Mucosa of stomach (tissue), 1 donor: ENCODE data around the gene OCEL1.
"Not testable (repeated sequence)": the region's sequence is repeated elsewhere in the genome, so short reads cannot be mapped to it uniquely, and the experiment has no call there.

ENCODE experiments used
- H3K27me3 ChIP-seq: one replicate; pipeline ENCODE4 v1.7.0; 2013; ENCODE audit warnings: mild to moderate bottlenecking, low read length; ENCODE audit not compliant: control insufficient read depth, insufficient read depth
- H3K36me3 ChIP-seq: one replicate; pipeline ENCODE4 v1.7.0; 2013; ENCODE audit warnings: low read length; ENCODE audit not compliant: control insufficient read depth, insufficient read depth
- H3K4me1 ChIP-seq: one replicate; pipeline ENCODE4 v1.7.0; 2013; ENCODE audit warnings: mild to moderate bottlenecking, low read length; ENCODE audit not compliant: control insufficient read depth, insufficient read depth
- H3K4me3 ChIP-seq: one replicate; pipeline ENCODE4 v1.7.0; 2013; ENCODE audit warnings: low read length
- H3K9ac ChIP-seq: one replicate; pipeline ENCODE4 v1.7.0; 2013; ENCODE audit warnings: mild to moderate bottlenecking, low read length, moderate library complexity
- H3K9me3 ChIP-seq: one replicate; pipeline ENCODE4 v1.7.0; 2013; ENCODE audit warnings: mild to moderate bottlenecking, low read length, moderate library complexity; ENCODE audit not compliant: control insufficient read depth
- donor health status: Pancreatic carcinoma.

OCEL1 gene, protein sequence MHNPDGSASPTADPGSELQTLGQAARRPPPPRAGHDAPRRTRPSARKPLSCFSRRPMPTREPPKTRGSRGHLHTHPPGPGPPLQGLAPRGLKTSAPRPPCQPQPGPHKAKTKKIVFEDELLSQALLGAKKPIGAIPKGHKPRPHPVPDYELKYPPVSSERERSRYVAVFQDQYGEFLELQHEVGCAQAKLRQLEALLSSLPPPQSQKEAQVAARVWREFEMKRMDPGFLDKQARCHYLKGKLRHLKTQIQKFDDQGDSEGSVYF

GRCh38 chr19:17226002-17226933 is at the start of gene OCEL1:
Gene OCEL1 (plus strand): TSS chr19:17226226. CDS start chr19:17226248, 22 bp downstream.
- H3K36me3 ChIP-seq, result peaks cover 5% of the 10 kb centered on the region
- H3K4me1 ChIP-seq, result peaks cover 5% of the 10 kb centered on the region
- H3K4me3 ChIP-seq, result peak within 1 kb of the TSS; percentile 31
- no peaks in the 10 kb centered on the region for H3K27me3 ChIP-seq
- H3K9me3 ChIP-seq, result no peaks in the 10 kb centered on the region
- H3K9ac ChIP-seq, result peak within 1 kb of the TSS; percentile 53

DNA sequence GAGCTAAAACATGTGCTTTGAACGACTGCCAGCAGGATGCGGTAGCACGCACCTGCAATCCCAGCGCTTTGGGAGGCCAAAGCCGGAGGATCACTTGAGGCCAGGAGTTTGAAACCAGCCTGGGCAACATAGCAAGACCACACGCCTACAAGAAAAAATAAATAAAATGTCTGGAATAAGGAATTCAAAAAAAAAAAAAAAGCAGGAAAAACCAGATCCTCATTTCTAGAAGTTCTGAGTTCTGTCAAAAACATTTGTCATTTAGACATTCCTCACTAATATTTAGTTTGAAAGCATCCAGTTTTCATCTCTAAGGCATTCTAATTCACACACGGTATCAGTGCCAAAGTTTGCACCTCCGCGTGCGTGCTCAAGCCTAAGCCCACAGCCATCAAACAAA is 47.7 kb upstream of the OCEL1 start:
- no peaks in the 10 kb centered on the region for H3K4me1 ChIP-seq
- H3K36me3 ChIP-seq, result no peaks in the 10 kb centered on the region
- H3K9ac ChIP-seq, result no peak overlapping the region
- no peaks in the 10 kb centered on the region for H3K9me3 ChIP-seq
- no peak overlapping the region for H3K4me3 ChIP-seq
- no peaks in the 10 kb centered on the region for H3K27me3 ChIP-seq

DNA sequence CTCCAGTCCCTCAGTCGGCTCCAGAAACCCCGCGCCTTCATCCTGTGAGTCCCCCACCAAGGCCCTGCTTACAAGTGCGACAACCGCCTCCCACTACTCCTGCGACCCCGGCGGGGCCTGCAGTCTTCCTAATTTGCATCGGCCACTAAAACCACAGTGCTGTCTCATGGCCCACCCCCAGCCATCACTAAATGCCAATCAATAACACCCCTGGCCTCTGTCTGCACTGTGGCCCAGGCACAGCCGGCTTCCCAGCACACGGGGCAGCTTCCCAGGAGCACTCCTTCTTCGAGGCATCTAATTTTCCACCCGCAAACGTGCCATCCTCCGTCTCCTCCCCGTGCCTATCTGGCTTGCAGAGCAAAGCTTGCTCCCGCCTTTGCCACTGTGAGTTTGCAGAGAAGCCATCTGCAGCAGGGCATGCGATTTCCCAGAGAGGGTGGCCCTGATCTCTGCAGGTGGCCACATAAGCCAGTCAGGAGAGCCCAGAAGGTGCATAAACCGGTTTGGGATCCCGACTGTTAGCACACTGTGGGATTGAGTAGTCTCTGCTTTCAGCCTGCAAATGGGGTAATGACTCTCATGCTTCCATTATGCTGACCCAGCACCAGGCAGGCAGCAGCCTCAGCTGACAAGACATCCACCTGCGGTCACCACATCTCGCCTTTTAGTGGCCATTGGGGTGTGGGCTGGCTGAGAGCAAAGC is 44.9 kb upstream of the OCEL1 start:
- no peaks in the 10 kb centered on the region for H3K36me3 ChIP-seq
- H3K27me3 ChIP-seq, result no peaks in the 10 kb centered on the region
- no peaks in the 10 kb centered on the region for H3K4me1 ChIP-seq
- H3K4me3 ChIP-seq, result no peak overlapping the region
- no peaks in the 10 kb centered on the region for H3K9me3 ChIP-seq
- H3K9ac ChIP-seq, result no peak overlapping the region

DNA sequence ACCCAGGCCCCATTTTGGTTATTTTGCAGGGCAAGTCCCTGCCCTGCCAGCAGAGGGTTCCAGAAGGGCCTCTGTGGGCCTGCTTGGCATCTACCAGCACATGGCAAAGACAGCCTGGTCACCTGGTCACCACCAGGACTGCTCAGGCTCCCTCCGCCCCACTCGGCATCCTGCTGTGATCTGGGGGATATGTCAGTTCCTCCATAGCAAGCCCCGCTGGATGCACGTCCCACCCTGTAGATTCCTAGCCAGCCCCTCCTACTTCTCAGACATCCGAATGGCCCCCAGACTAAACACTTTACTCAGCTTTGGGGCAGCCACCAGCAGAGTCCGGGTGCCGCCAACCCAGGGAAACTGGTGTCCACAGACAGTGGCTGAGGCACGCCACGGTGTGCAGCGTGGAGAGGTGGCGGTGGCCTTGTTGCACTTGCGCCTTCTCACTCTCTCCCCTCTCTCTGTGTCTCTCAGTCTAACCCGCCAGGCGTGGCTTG is 42.7 kb upstream of the OCEL1 start:
- Histone ChIP-seq H3K27me3 (no peaks in the 10 kb centered on the region), H3K4me3 (no peak overlapping the region), H3K36me3 (peaks cover 3% of the 10 kb centered on the region), H3K9me3 (no peaks in the 10 kb centered on the region), H3K4me1 (no peaks in the 10 kb centered on the region), H3K9ac (no peak overlapping the region)

GRCh38 chr19:17183858-17184321 is 42.1 kb upstream of the OCEL1 start:
- Histone ChIP-seq H3K9me3 (no peaks in the 10 kb centered on the region), H3K27me3 (no peaks in the 10 kb centered on the region), H3K4me3 (no peak overlapping the region), H3K4me1 (no peaks in the 10 kb centered on the region), H3K9ac (no peak overlapping the region), H3K36me3 (peaks cover 3% of the 10 kb centered on the region)

GRCh38 chr19:17184371-17184841 is 41.6 kb upstream of the OCEL1 start:
- Histone ChIP-seq H3K27me3 (no peaks in the 10 kb centered on the region), H3K4me1 (no peaks in the 10 kb centered on the region), H3K4me3 (no peak overlapping the region), H3K36me3 (peaks cover 3% of the 10 kb centered on the region), H3K9me3 (no peaks in the 10 kb centered on the region), H3K9ac (no peak overlapping the region)

DNA sequence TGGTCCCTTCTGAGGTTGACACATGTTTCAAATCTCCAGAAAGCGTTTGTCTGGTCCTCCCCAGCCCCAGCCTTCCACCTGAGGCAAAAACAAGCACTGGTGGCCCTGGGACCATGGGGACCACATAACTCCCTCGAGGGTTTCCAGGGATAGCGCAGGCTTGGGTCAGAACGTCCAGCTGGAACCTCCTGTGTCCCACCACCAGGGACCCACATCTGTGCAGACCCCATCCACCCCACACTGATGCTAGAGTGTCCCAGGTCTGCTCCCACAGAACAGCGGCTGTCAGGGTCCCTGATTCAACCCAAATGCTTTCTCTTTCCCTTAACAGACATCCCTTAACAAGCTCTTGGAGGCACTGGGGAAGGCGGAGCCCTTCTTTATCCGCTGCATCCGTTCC is 40.4 kb upstream of the OCEL1 start:
- no peak overlapping the region for H3K9ac ChIP-seq
- no peaks in the 10 kb centered on the region for H3K9me3 ChIP-seq
- no peaks in the 10 kb centered on the region for H3K27me3 ChIP-seq
- H3K36me3 ChIP-seq, result peaks cover 3% of the 10 kb centered on the region
- H3K4me3 ChIP-seq, result no peak overlapping the region
- H3K4me1 ChIP-seq, result no peaks in the 10 kb centered on the region

- not testable (repeated sequence) for H3K4me3 ChIP-seq, H3K36me3 ChIP-seq, H3K4me1 ChIP-seq, H3K9ac ChIP-seq, H3K9me3 ChIP-seq, H3K27me3 ChIP-seq
These were observed 34.3 kb upstream of the OCEL1 start for GRCh38 chr19:17191736-17192135.

DNA sequence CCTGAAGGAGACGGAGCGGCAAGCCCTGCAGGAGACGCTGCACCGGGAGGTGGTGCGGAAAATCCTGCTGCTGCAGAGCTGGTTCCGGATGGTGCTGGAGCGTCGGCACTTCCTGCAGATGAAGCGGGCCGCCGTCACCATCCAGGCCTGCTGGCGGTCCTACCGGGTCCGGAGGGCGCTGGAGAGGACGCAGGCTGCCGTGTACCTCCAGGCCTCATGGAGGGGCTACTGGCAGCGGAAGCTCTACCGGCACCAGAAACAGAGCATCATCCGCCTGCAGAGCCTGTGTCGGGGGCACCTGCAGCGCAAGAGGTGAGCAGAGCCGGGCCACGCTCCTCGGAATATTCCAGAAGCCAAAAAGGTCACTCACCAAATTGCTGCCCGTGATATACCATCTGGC is 33.3 kb upstream of the OCEL1 start:
- H3K4me1 ChIP-seq, result no peaks in the 10 kb centered on the region
- no peak overlapping the region for H3K9ac ChIP-seq
- no peaks in the 10 kb centered on the region for H3K9me3 ChIP-seq
- no peak overlapping the region for H3K4me3 ChIP-seq
- H3K27me3 ChIP-seq, result no peaks in the 10 kb centered on the region
- peaks cover 9% of the 10 kb centered on the region for H3K36me3 ChIP-seq

- Histone ChIP-seq H3K4me1 (no peaks in the 10 kb centered on the region), H3K9me3 (no peaks in the 10 kb centered on the region), H3K9ac (no peak overlapping the region), H3K4me3 (no peak overlapping the region), H3K36me3 (peaks cover 9% of the 10 kb centered on the region), H3K27me3 (no peaks in the 10 kb centered on the region)
These were observed 31.4 kb upstream of the OCEL1 start for GRCh38 chr19:17194608-17195007.

GRCh38 chr19:17195106-17195505 is 30.9 kb upstream of the OCEL1 start:
- Histone ChIP-seq H3K36me3 (peaks cover 9% of the 10 kb centered on the region), H3K9ac (no peak overlapping the region), H3K27me3 (no peaks in the 10 kb centered on the region), H3K4me1 (no peaks in the 10 kb centered on the region), H3K9me3 (no peaks in the 10 kb centered on the region), H3K4me3 (no peak overlapping the region)
